Mesothelial cell of epicardium (in vitro differentiated cells): ENCODE measurements around the gene FRMD4A. TPM values are rescaled to one million over a fixed set of nuclear protein-coding genes. Genes with fewer than 3 reads are reported as not detected.
A peak's percentile ranks its signal among the peaks of the same experiment; 100 is the strongest.
"Not testable (repeated sequence)": the region's sequence is repeated elsewhere in the genome, so short reads cannot be mapped to it uniquely, and the experiment has no call there.

Experiments used
- DNase-seq, 2 experiments: peaks; one replicate each; pipeline ENCODE4 v3.0.0; 2021; ENCODE audit warnings: low spot score in 2 of 2; ENCODE audit not compliant: unreplicated experiment in 2 of 2
- H3K27ac Mint-ChIP-seq: 2 replicates; pipeline ENCODE4 v1.8.0; 2021; ENCODE audit warnings: mixed read lengths
- H3K27me3 Mint-ChIP-seq: 2 replicates; pipeline ENCODE4 v1.8.0; 2021; ENCODE audit warnings: low read depth, mixed read lengths
- H3K36me3 Mint-ChIP-seq: 2 replicates; pipeline ENCODE4 v1.8.0; 2021; ENCODE audit warnings: mixed read lengths
- H3K4me1 Mint-ChIP-seq: 2 replicates; pipeline ENCODE4 v1.8.0; 2021; ENCODE audit warnings: mixed read lengths
- H3K4me3 Mint-ChIP-seq: 2 replicates; pipeline ENCODE4 v1.8.0; 2021; ENCODE audit warnings: mild to moderate bottlenecking, moderate library complexity, mixed read lengths
- H3K9me3 Mint-ChIP-seq: 2 replicates; pipeline ENCODE4 v1.8.0; 2021; ENCODE audit warnings: mixed read lengths
- total RNA-seq: library from RNA; stranded (reverse); gene quantifications from 3 replicates; pipeline ENCODE4 v1.2.1, GENCODE V29; 2021
- TF ChIP-seq, protein P1 (sequence below): fragments of 200-600 bp; sonication (generic); IDR thresholded peaks from one replicate; pipeline ENCODE4 v1.5.0; 2021; ENCODE audit warnings: antibody characterized with exemption; ENCODE audit not compliant: unreplicated experiment

FRMD4A gene
- total RNA-seq, 1 donor from 2014 or later = 45.0 TPM

DNA sequence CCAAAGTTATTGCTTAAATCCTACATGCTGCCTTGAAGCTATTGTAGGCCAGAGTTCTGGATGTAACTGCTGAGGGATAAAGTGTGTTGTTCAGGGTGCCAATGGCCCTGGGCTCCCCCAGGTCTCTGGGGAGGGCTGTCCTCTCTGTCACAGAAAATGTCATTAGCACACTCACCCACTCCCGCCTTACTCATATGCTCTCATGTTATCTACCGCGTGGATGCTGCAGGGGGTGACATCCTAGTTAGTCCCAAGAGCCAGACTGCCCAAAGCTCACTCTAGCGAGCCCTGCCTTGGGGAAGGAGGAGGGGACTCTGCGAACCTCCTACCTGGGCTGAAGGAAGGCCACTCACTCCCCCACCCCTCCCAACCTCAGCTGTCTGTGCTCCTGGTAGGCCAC lies 122.5 kb downstream of the FRMD4A start:
- TF ChIP-seq, protein P1, sequence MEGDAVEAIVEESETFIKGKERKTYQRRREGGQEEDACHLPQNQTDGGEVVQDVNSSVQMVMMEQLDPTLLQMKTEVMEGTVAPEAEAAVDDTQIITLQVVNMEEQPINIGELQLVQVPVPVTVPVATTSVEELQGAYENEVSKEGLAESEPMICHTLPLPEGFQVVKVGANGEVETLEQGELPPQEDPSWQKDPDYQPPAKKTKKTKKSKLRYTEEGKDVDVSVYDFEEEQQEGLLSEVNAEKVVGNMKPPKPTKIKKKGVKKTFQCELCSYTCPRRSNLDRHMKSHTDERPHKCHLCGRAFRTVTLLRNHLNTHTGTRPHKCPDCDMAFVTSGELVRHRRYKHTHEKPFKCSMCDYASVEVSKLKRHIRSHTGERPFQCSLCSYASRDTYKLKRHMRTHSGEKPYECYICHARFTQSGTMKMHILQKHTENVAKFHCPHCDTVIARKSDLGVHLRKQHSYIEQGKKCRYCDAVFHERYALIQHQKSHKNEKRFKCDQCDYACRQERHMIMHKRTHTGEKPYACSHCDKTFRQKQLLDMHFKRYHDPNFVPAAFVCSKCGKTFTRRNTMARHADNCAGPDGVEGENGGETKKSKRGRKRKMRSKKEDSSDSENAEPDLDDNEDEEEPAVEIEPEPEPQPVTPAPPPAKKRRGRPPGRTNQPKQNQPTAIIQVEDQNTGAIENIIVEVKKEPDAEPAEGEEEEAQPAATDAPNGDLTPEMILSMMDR = no peak
- peaks cover 4% of the 10 kb centered on the region for H3K4me1 Mint-ChIP-seq
- H3K27ac Mint-ChIP-seq = no peak overlapping the region
- DNase-seq = no peak
- H3K27me3 Mint-ChIP-seq = peaks cover 14% of the 10 kb centered on the region
- H3K36me3 Mint-ChIP-seq = no peaks in the 10 kb centered on the region
- no peak overlapping the region for H3K4me3 Mint-ChIP-seq
- H3K9me3 Mint-ChIP-seq = no peaks in the 10 kb centered on the region

DNA sequence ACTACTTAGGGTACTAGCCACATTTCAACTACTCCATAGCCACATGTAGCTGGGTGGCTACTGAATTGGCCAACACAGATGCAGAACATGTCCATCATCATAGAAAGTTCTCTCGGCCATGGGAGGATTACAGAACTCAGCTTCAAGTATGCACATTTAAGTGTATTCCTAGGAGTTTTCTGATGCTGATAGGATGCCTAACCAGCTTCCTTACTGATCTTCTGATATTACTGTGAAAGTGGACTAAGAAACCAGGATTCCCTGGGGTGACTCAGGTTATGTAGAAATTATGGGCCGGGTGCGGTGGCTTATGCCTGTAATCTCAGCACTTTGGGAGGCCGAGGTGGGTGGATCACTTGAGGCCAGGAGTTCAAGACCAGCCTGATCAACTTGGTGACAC lies 125.5 kb downstream of the FRMD4A start:
- Mint-ChIP-seq H3K4me1 (peaks cover 7% of the 10 kb centered on the region), H3K27ac (no peak overlapping the region), H3K36me3 (no peaks in the 10 kb centered on the region)

DNA sequence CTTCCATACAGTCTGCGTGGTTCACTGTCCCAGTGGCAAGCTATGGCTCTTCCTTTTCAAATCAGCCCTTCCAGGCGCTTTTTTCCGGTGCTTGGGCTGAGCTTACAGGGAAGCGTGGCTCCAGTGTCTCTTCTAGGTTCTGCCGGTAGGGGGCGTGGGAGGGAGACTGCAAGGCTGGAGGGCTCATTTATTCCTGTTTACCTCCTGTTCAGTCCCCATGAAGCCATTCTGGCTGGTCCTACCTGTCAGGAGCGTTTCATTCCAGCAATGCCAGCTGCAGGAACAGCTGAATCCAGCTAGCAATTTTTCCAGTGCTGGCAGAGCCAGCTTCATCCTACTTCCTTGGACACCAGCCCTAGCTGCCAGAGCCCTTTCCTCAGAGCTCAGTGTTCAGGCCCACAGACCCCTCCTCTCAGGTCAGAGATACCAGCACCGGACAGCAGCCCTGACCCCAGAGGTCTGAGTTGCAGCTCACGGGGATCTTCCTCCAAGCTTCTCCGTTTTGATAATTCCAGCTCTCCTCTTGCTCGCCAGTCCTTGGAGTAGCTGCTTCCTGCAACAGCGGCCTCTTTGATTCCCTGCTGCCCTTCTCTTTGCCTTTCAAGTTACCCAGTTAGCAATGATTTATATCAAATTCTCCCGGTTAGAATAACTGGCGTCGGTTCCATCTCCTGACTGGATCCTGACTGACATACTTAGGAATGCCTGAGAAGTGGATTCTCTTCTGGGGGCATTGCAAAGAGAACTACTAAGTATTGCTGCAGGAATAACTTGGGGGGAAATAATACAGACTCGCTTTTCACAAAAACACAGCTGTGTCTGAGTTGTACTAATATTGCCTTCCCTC lies 129.8 kb downstream of the FRMD4A start:
- peaks cover 7% of the 10 kb centered on the region for H3K4me1 Mint-ChIP-seq
- no peak for DNase-seq
- no peak overlapping the region for H3K27ac Mint-ChIP-seq

More for the DNA sequence above, 125.5 kb downstream of the FRMD4A start:
- TF ChIP-seq, protein P1 = no peak
- H3K27me3 Mint-ChIP-seq = peaks cover 2% of the 10 kb centered on the region
- no peak overlapping the region for H3K4me3 Mint-ChIP-seq
- no peak for DNase-seq
- no peaks in the 10 kb centered on the region for H3K9me3 Mint-ChIP-seq

DNA sequence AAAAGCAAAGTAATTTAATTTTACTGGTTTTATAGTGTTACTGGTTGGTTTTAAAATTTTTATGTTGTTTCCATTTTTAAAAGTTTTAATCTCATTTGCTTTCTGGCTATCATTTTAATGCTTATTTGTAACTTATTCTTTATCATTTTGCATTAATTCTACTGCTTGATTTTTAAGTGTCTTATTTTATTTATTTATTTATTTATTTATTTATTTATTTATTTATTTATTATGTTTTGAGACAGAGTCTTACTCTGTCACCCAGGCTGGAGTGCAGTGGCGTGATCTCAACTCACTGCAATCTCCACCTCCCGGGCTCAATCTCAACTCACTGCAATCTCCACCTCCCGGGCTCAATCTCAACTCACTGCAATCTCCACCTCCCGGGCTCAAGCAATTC lies 131.6 kb downstream of the FRMD4A start:
- H3K27ac Mint-ChIP-seq, H3K36me3 Mint-ChIP-seq, H3K4me1 Mint-ChIP-seq, H3K4me3 Mint-ChIP-seq, H3K9me3 Mint-ChIP-seq, DNase-seq: not testable (repeated sequence)
- peaks cover 21% of the 10 kb centered on the region for H3K27me3 Mint-ChIP-seq

More for the DNA sequence above, 129.8 kb downstream of the FRMD4A start:
- TF ChIP-seq, protein P1 = peak; percentile 54
- Mint-ChIP-seq H3K27me3 (peaks cover 10% of the 10 kb centered on the region), H3K9me3 (no peaks in the 10 kb centered on the region), H3K36me3 (no peaks in the 10 kb centered on the region), H3K4me3 (no peak overlapping the region)

DNA sequence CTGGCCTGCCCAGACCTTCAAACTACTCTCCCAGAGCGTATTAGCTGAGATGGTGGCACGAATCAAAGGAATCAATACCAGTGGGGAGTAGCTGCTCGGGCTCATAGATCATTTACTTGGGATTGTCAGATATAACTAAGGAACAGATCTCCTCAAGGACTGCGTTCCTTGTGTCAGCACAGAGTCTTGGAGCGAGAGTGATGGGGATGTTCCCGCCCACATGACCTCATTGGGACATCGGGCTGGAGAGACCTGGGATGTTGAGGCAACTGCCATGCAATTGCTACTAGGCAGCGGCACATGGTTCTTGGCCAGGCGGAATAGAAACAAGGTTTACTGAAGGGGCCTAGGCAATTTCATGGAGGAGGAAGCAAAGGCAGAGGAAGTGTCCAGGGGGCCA lies 132.6 kb downstream of the FRMD4A start:
- H3K27ac Mint-ChIP-seq = no peak overlapping the region
- no peak for DNase-seq
- no peaks in the 10 kb centered on the region for H3K36me3 Mint-ChIP-seq
- H3K4me1 Mint-ChIP-seq = peaks cover 4% of the 10 kb centered on the region
- H3K9me3 Mint-ChIP-seq = no peaks in the 10 kb centered on the region
- H3K4me3 Mint-ChIP-seq = no peak overlapping the region
- TF ChIP-seq, protein P1 = no peak
- peaks cover 21% of the 10 kb centered on the region for H3K27me3 Mint-ChIP-seq

DNA sequence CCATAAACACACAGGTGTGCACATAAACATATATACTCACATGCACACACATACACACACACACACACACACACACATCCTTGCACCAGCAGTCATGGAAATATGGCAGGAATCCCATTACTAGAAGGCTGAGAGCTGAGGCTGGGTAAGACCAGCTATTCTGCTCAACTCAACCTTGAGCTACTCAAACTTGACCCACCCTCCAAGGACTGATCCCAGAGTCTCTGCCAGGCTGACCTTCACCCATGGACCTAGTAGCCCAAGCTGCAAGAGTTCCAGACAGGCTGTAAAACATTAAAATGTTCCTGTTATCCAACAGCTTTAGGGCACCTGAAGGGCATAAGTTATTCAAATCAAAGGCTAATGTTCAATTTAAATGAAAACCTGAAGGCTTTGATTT lies 134.6 kb downstream of the FRMD4A start:
- TF ChIP-seq, protein P1 = no peak
- Mint-ChIP-seq H3K36me3 (no peaks in the 10 kb centered on the region), H3K27ac (no peak overlapping the region), H3K27me3 (peaks cover 19% of the 10 kb centered on the region), H3K9me3 (no peaks in the 10 kb centered on the region), H3K4me3 (no peak overlapping the region), H3K4me1 (peaks cover 3% of the 10 kb centered on the region)
- DNase-seq = no peak
